BLaER1 treated with 17β-estradiol and CSF1 and Interleukin-3, amounts not matched to agents 10 nM and 100 nM (cell line): ENCODE data around the gene ASS1.

Source experiments
- H3K27ac ChIP-seq, 11 experiments: shearing (Covaris generic); formaldehyde crosslinking; 2 replicates each; pipeline ENCODE4 v1.8.1; 2022
- H3K27me3 ChIP-seq, 11 experiments: shearing (Covaris generic); formaldehyde crosslinking; 2 replicates each; pipeline ENCODE4 v1.8.1; 2022
- H3K36me3 ChIP-seq, 11 experiments: shearing (Covaris generic); formaldehyde crosslinking; 2 replicates each; pipeline ENCODE4 v1.8.1; 2022
- H3K4me1 ChIP-seq, 10 experiments: shearing (Covaris generic); formaldehyde crosslinking; 2 replicates each; pipeline ENCODE4 v1.8.1; 2022
- H3K4me2 ChIP-seq, 11 experiments: shearing (Covaris generic); formaldehyde crosslinking; 2 replicates each; pipeline ENCODE4 v1.8.1; 2022
- H3K4me3 ChIP-seq, 10 experiments: shearing (Covaris generic); formaldehyde crosslinking; 2 replicates each; pipeline ENCODE4 v1.8.1; 2022
- H3K9ac ChIP-seq, 11 experiments: shearing (Covaris generic); formaldehyde crosslinking; 2 replicates each; pipeline ENCODE4 v1.8.1; 2022
- H3K9me3 ChIP-seq, 11 experiments: shearing (Covaris generic); formaldehyde crosslinking; replicated peaks in 1 of 11; 2 replicates each; pipeline ENCODE4 v1.8.1; 2022
- H4K20me1 ChIP-seq, 11 experiments: shearing (Covaris generic); formaldehyde crosslinking; 2 replicates each; pipeline ENCODE4 v1.8.1; 2022
- Cebpa-rat ChIP-seq, 11 experiments: shearing (Covaris generic); IDR thresholded peaks; 2 replicates each; pipeline ENCODE4 v1.8.1; 2022

Gene ASS1

GRCh38 chr9:130402645-130403440 lies 41.9 kb upstream of the ASS1 start:
- Histone ChIP-seq H3K4me3 (no peak overlapping the region), H3K9me3 (0 out of 22 replicates have a peak, but pooled peaks cover 0 to 2% (median 0%) of the 10 kb centered on the region in 11 experiments), H3K4me2 (no peak overlapping the region), H3K4me1 (peaks cover 0 to 12% (median under 1%) of the 10 kb centered on the region in 10 experiments; a peak in 5 of 20 replicates), H3K27me3 (no peaks in the 10 kb centered on the region), H3K9ac (no peak overlapping the region), H3K36me3 (no peaks in the 10 kb centered on the region), H4K20me1 (no peaks in the 10 kb centered on the region; a peak in 1 of 22 replicates), H3K27ac (no peak overlapping the region)
- TF ChIP-seq Cebpa-rat (IDR thresholded peaks at IDR 0.05), result no peak

GRCh38 chr9:130405657-130406257 lies 39.0 kb upstream of the ASS1 start:
- H3K9me3 ChIP-seq, result peaks cover 0 to 8% (median 0%) of the 10 kb centered on the region in 11 experiments; a peak in 2 of 22 replicates
- H3K27me3 ChIP-seq, result no peaks in the 10 kb centered on the region
- no peaks in the 10 kb centered on the region for H3K36me3 ChIP-seq
- no peak overlapping the region for H3K4me3 ChIP-seq
- H3K27ac ChIP-seq, result no peak overlapping the region
- no peak overlapping the region for H3K4me2 ChIP-seq
- no peak for TF ChIP-seq Cebpa-rat (IDR thresholded peaks at IDR 0.05)
- H3K4me1 ChIP-seq, result peaks cover 0 to 33% (median 6%) of the 10 kb centered on the region in 10 experiments; a peak in 10 of 20 replicates
- H3K9ac ChIP-seq, result no peak overlapping the region
- H4K20me1 ChIP-seq, result peaks cover 0 to 5% (median 0%) of the 10 kb centered on the region in 11 experiments; a peak in 2 of 22 replicates

DNA sequence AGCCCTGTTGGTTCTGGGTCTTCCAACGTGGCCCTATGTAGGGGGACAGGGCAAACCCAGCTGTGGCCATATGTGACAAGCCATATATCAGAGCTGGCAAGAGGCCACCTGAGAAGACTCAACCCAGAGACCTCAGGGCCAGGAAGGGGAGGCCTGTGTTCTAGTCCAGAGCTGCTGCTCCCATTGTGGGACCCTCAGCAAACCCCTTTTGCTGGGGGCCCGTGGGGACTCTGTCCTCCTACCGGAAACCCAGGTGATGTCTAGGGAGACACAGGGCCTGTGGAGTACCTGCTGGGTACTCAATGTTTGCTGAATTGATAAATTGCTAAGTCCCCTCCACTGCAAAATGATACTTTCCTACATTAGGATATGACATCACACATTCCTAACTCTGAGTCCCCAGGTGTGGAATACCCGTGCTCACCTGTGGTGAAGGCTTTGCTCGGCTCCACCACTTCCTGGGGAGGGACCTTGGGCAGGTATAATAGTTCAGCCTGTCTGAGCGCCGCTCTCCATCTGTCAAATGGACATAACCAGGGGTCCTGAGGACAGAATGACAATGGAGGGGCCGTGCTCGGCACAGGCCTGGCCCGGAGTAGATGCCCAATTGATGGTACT lies 38.4 kb upstream of the ASS1 start:
- Histone ChIP-seq H3K4me2 (no peak overlapping the region), H4K20me1 (peaks cover 0 to 5% (median 0%) of the 10 kb centered on the region in 11 experiments; a peak in 2 of 22 replicates), H3K9me3 (peaks cover 0 to 8% (median 0%) of the 10 kb centered on the region in 11 experiments; a peak in 2 of 22 replicates), H3K27ac (no peak overlapping the region), H3K4me3 (no peak overlapping the region), H3K36me3 (no peaks in the 10 kb centered on the region), H3K9ac (no peak overlapping the region), H3K4me1 (peaks cover 0 to 40% (median 11%) of the 10 kb centered on the region in 10 experiments; a peak in 11 of 20 replicates), H3K27me3 (no peaks in the 10 kb centered on the region)
- TF ChIP-seq Cebpa-rat (IDR thresholded peaks at IDR 0.05), result no peak

DNA sequence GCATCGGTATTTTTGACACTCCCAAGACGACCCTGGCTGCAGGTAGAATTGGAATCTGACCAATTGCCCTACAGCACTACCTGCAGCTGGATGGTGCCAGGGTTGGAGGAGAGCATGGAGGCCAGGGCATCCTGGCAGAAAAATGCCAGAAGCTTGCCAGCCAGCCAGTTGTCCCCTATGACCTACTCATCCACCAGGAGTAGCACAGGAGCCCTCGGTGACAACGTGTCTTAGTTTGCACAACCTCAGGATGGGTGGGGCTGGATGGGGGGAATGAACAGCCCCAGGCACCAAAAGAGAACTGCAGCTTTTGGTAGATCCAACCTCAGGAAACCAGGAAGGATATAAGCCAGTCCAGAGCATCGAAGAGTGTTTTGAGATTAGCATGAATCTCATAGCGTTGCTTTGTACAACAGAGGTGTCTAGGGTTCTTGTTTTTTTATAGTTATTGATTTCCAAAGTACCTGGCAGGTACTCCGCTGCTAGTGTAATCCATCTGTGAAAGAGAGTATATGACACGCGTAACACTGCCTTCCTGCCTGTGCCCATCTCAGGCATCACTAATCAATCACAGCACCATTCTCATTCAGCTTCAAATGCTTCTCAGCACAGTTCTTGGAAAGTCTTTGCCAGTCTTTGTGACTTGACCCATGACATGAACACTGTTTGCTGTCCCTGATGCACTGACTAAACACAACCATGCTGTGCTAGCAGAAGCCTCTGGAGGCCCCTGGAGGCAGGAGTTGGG lies 36.7 kb upstream of the ASS1 start:
- H3K9ac ChIP-seq, result no peak overlapping the region
- H3K4me1 ChIP-seq, result peaks cover 0 to 46% (median 3%) of the 10 kb centered on the region in 10 experiments; a peak in 9 of 20 replicates
- H3K27ac ChIP-seq, result no peak overlapping the region
- peaks cover 0 to 8% (median 0%) of the 10 kb centered on the region in 11 experiments; a peak in 2 of 22 replicates for H3K9me3 ChIP-seq
- no peaks in the 10 kb centered on the region for H3K36me3 ChIP-seq
- TF ChIP-seq Cebpa-rat (IDR thresholded peaks at IDR 0.05), result no peak
- H3K27me3 ChIP-seq, result no peaks in the 10 kb centered on the region
- no peak overlapping the region for H3K4me3 ChIP-seq
- H4K20me1 ChIP-seq, result peaks cover 0 to 5% (median 0%) of the 10 kb centered on the region in 11 experiments; a peak in 2 of 22 replicates
- peak overlapping the region in 3 of 11 experiments; percentile 11 to 76 (median 75); a peak in 3 of 22 replicates for H3K4me2 ChIP-seq

- Histone ChIP-seq H3K9ac (no peak overlapping the region), H3K27ac (peak overlapping the region in 1 of 11 experiments; percentile 17; a peak in 2 of 22 replicates), H3K9me3 (peaks cover 0 to 8% (median 0%) of the 10 kb centered on the region in 11 experiments; a peak in 2 of 22 replicates), H3K4me2 (peak overlapping the region in 3 of 11 experiments; percentile 55 to 76 (median 75); a peak in 6 of 22 replicates), H3K4me1 (peaks cover 0 to 46% (median 3%) of the 10 kb centered on the region in 10 experiments; a peak in 9 of 20 replicates), H3K36me3 (no peaks in the 10 kb centered on the region), H3K27me3 (no peaks in the 10 kb centered on the region), H3K4me3 (no peak overlapping the region), H4K20me1 (peaks cover 0 to 5% (median 0%) of the 10 kb centered on the region in 11 experiments; a peak in 2 of 22 replicates)
- no peak for TF ChIP-seq Cebpa-rat (IDR thresholded peaks at IDR 0.05)
These were observed 36.1 kb upstream of the ASS1 start for GRCh38 chr9:130408669-130409068.

DNA sequence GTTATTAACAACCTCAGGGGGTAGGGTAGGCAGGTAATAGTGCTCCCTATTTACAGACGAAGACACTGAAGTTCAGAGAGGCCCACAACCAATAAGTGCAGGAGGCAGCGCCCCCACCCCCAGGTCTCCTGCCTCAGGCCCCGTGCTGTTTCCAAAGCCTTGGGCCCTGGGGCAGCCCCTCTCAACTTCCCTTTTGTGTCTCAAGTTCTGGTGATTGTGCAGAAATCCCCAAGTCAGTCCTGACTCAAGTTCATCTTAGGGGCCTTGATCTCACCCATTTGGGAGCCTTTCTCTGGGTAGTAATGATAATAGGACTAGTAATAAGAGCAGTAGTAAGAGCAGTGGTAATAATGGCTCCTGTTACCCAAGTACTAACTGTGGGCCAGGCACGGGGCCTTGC lies 35.5 kb upstream of the ASS1 start:
- Histone ChIP-seq H3K4me1 (peaks cover 0 to 50% (median 3%) of the 10 kb centered on the region in 10 experiments; a peak in 10 of 20 replicates), H3K4me3 (no peak overlapping the region), H3K27ac (peak overlapping the region in 1 of 11 experiments; percentile 17; a peak in 1 of 22 replicates), H3K9me3 (peaks cover 0 to 8% (median 0%) of the 10 kb centered on the region in 11 experiments; a peak in 2 of 22 replicates), H3K9ac (no peak overlapping the region), H3K27me3 (no peaks in the 10 kb centered on the region), H4K20me1 (peaks cover 0 to 5% (median 0%) of the 10 kb centered on the region in 11 experiments; a peak in 2 of 22 replicates), H3K4me2 (peak overlapping the region in 3 of 11 experiments; percentile 55 to 76 (median 75); a peak in 6 of 22 replicates), H3K36me3 (no peaks in the 10 kb centered on the region)
- TF ChIP-seq Cebpa-rat (IDR thresholded peaks at IDR 0.05), result no peak

- Histone ChIP-seq H3K36me3 (no peaks in the 10 kb centered on the region), H3K4me3 (no peak overlapping the region), H3K9ac (no peak overlapping the region; a peak in 1 of 22 replicates), H4K20me1 (peaks cover 0 to 5% (median 0%) of the 10 kb centered on the region in 11 experiments; a peak in 1 of 22 replicates), H3K9me3 (peaks cover 0 to 8% (median 0%) of the 10 kb centered on the region in 11 experiments; a peak in 2 of 22 replicates), H3K4me1 (peaks cover 0 to 62% (median 13%) of the 10 kb centered on the region in 10 experiments; a peak in 18 of 20 replicates), H3K27me3 (no peaks in the 10 kb centered on the region), H3K27ac (no peak overlapping the region), H3K4me2 (peak overlapping the region in 5 of 11 experiments; percentile 28 to 76 (median 55); a peak in 6 of 22 replicates)
- no peak for TF ChIP-seq Cebpa-rat (IDR thresholded peaks at IDR 0.05)
These were observed 34.3 kb upstream of the ASS1 start for GRCh38 chr9:130410443-130410842.

- no peak for TF ChIP-seq Cebpa-rat (IDR thresholded peaks at IDR 0.05)
- Histone ChIP-seq H3K9me3 (peaks cover 0 to 8% (median 0%) of the 10 kb centered on the region in 11 experiments; a peak in 2 of 22 replicates), H3K36me3 (no peaks in the 10 kb centered on the region), H3K9ac (no peak overlapping the region), H3K27me3 (no peaks in the 10 kb centered on the region), H4K20me1 (peaks cover 0 to 5% (median 0%) of the 10 kb centered on the region in 11 experiments; a peak in 1 of 22 replicates), H3K27ac (no peak overlapping the region), H3K4me1 (peaks cover 0 to 66% (median 18%) of the 10 kb centered on the region in 10 experiments; a peak in 18 of 20 replicates), H3K4me2 (peak overlapping the region in 4 of 11 experiments; percentile 33 to 76 (median 65); a peak in 7 of 22 replicates), H3K4me3 (no peak overlapping the region)
These were observed 33.2 kb upstream of the ASS1 start for GRCh38 chr9:130411566-130411915.
